Stimulated activated effector memory CD8-positive, alpha-beta T cell treated with anti-CD3 and anti-CD28 coated beads, Interleukin-12 subunit alpha, Interleukin-12 subunit beta, amount 100 ng/mL, for 72 hours (primary cell): ENCODE results near the gene SYNE3.

Source experiments
- ATAC-seq: fragments of 150-1000 bp; cut with Tn5 transposase; 2 replicates; pipeline ENCODE4 v1.10.0; 2021
- DNase-seq, 2 donors: peaks; one replicate each; pipeline ENCODE4 v3.0.0; 2021 to 2022; ENCODE audit warnings: low spot score in 2 of 2
- H3K27ac Mint-ChIP-seq: one replicate; pipeline ENCODE4 v1.8.0; 2022; ENCODE audit warnings: mild to moderate bottlenecking, mixed read lengths
- H3K36me3 Mint-ChIP-seq: one replicate; pipeline ENCODE4 v1.8.0; 2022; ENCODE audit warnings: mild to moderate bottlenecking, mixed read lengths
- H3K4me1 Mint-ChIP-seq: one replicate; pipeline ENCODE4 v1.8.0; 2022; ENCODE audit warnings: mixed read lengths
- H3K4me3 Mint-ChIP-seq: one replicate; pipeline ENCODE4 v1.8.0; 2022; ENCODE audit warnings: mild to moderate bottlenecking, mixed read lengths
- H3K9me3 Mint-ChIP-seq: one replicate; pipeline ENCODE4 v1.8.0; 2022; ENCODE audit warnings: mixed read lengths

SYNE3 gene

GRCh38 chr14:95547272-95547625 is 30.8 kb upstream of the SYNE3 start:
- Mint-ChIP-seq H3K27ac (no peak overlapping the region), H3K9me3 (no peaks in the 10 kb centered on the region), H3K36me3 (peaks cover 14% of the 10 kb centered on the region), H3K4me3 (no peak overlapping the region), H3K4me1 (no peaks in the 10 kb centered on the region)
- DNase-seq, result no peak
- ATAC-seq, result no peak

- Mint-ChIP-seq H3K36me3 (peaks cover 14% of the 10 kb centered on the region), H3K27ac (no peak overlapping the region), H3K9me3 (no peaks in the 10 kb centered on the region), H3K4me3 (no peak overlapping the region), H3K4me1 (peaks cover 2% of the 10 kb centered on the region)
- DNase-seq, result no peak
- no peak for ATAC-seq
These were observed 29.2 kb upstream of the SYNE3 start for GRCh38 chr14:95545515-95546168.

GRCh38 chr14:95544588-95544987 is 28.1 kb upstream of the SYNE3 start:
- DNase-seq, result no peak
- H3K36me3 Mint-ChIP-seq, result peaks cover 14% of the 10 kb centered on the region
- H3K4me3 Mint-ChIP-seq, result no peak overlapping the region
- no peak overlapping the region for H3K27ac Mint-ChIP-seq
- peaks cover 7% of the 10 kb centered on the region for H3K4me1 Mint-ChIP-seq
- ATAC-seq, result no peak
- no peaks in the 10 kb centered on the region for H3K9me3 Mint-ChIP-seq

GRCh38 chr14:95543021-95543420 is 26.6 kb upstream of the SYNE3 start:
- no peak overlapping the region for H3K27ac Mint-ChIP-seq

GRCh38 chr14:95541932-95542930 is 25.8 kb upstream of the SYNE3 start:
- H3K27ac Mint-ChIP-seq, result no peak overlapping the region
- no peak for DNase-seq

More at GRCh38 chr14:95543021-95543420, 26.6 kb upstream of the SYNE3 start:
- Mint-ChIP-seq H3K4me1 (peaks cover 20% of the 10 kb centered on the region), H3K9me3 (no peaks in the 10 kb centered on the region), H3K4me3 (no peak overlapping the region), H3K36me3 (peaks cover 14% of the 10 kb centered on the region)
- DNase-seq (no peak), ATAC-seq (no peak)

GRCh38 chr14:95541346-95541745 is 24.9 kb upstream of the SYNE3 start:
- no peak overlapping the region for H3K27ac Mint-ChIP-seq
- H3K4me1 Mint-ChIP-seq, result peaks cover 34% of the 10 kb centered on the region
- DNase-seq, result no peak
- no peak overlapping the region for H3K4me3 Mint-ChIP-seq
- no peaks in the 10 kb centered on the region for H3K9me3 Mint-ChIP-seq
- ATAC-seq, result no peak
- H3K36me3 Mint-ChIP-seq, result peaks cover 14% of the 10 kb centered on the region

More at GRCh38 chr14:95541932-95542930, 25.8 kb upstream of the SYNE3 start:
- Mint-ChIP-seq H3K36me3 (peaks cover 14% of the 10 kb centered on the region), H3K4me1 (peaks cover 25% of the 10 kb centered on the region), H3K4me3 (no peak overlapping the region), H3K9me3 (no peaks in the 10 kb centered on the region)
- no peak for ATAC-seq

DNA sequence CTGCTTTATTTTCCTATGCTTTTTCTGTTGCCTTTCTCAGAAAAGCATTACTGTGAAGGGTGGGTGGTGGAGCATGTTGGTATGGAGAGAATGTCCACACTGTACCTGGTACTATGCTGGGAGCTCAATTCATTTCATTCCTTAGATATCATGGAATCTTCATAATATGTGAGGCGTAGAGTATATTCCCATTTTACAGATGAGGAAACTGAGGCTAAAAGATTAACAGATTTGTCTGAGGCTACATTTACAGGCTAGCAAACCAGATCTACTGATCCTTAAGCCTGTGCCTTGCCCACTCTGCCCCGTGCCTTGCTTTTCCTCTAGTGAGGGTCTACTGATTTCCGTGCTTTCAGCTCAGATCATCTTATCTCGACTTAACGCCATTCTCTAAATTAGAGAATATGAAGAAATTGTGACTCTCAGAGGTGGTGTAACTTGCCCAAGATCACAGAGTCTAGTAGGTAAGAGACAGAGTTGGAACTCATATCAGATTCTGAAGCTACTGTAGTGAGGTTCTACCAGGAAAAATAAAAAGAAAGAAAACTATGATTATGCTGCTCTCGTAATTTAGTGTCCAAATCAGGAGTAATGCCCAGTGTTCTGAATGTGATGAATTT is 23.9 kb upstream of the SYNE3 start:
- peaks cover 17% of the 10 kb centered on the region for H3K36me3 Mint-ChIP-seq
- H3K4me1 Mint-ChIP-seq, result peaks cover 44% of the 10 kb centered on the region
- ATAC-seq (no peak), DNase-seq (no peak)
- no peak overlapping the region for H3K4me3 Mint-ChIP-seq
- H3K27ac Mint-ChIP-seq, result no peak overlapping the region
- no peaks in the 10 kb centered on the region for H3K9me3 Mint-ChIP-seq

- Mint-ChIP-seq H3K4me1 (peaks cover 46% of the 10 kb centered on the region), H3K27ac (no peak overlapping the region), H3K36me3 (peaks cover 14% of the 10 kb centered on the region), H3K9me3 (no peaks in the 10 kb centered on the region), H3K4me3 (no peak overlapping the region)
- DNase-seq (no peak), ATAC-seq (no peak)
These were observed 22.5 kb upstream of the SYNE3 start for GRCh38 chr14:95538801-95539509.

DNA sequence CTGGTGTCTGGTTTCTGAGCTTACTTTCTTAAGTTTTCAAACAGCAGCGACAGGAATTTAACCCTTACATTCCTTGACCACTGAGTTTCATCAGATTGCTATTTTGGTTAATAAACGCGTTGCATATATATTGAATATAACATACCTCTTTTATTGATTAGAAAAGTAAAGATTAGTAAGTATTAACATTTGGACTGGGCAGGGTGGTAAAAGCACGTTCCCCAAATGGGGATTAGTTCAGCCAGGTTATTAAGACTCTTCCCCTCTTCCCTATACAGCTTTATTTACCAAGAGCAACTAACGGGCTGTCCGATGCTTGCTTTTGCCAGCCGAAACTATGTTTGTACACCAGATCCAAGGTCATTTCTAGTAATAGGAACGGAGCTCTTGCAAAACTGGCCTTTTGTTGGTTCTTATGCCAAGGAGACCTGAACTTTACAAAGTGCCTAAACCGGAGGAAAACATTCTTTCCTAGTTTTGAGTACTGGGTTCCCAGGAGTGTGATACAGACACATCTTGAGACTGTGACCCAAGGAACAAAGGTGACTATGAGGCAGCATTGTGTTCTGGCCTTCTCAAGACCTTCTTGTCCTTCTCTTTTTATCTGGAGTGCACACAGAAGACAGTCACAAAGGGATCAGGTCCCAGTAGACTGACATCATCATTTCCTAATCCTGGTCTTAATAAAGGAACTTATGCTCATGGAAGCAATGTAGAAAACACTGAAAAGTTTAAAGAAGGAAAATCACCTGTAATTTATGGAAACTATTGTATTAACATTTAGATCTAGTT is 21.0 kb upstream of the SYNE3 start:
- peaks cover 28% of the 10 kb centered on the region for H3K36me3 Mint-ChIP-seq
- DNase-seq, result no peak
- H3K4me1 Mint-ChIP-seq, result peaks cover 56% of the 10 kb centered on the region
- no peaks in the 10 kb centered on the region for H3K9me3 Mint-ChIP-seq
- no peak for ATAC-seq
- no peak overlapping the region for H3K27ac Mint-ChIP-seq
- H3K4me3 Mint-ChIP-seq, result peak overlapping the region; percentile 95

GRCh38 chr14:95536671-95537070 is 20.2 kb upstream of the SYNE3 start:
- no peaks in the 10 kb centered on the region for H3K9me3 Mint-ChIP-seq
- no peak for ATAC-seq
- no peak for DNase-seq
- peak overlapping the region; percentile 95 for H3K4me3 Mint-ChIP-seq
- peaks cover 64% of the 10 kb centered on the region for H3K4me1 Mint-ChIP-seq
- peaks cover 37% of the 10 kb centered on the region for H3K36me3 Mint-ChIP-seq
- no peak overlapping the region for H3K27ac Mint-ChIP-seq

GRCh38 chr14:95536036-95536593 is 19.7 kb upstream of the SYNE3 start:
- DNase-seq, result no peak
- peak overlapping the region; percentile 93 for H3K27ac Mint-ChIP-seq
- no peaks in the 10 kb centered on the region for H3K9me3 Mint-ChIP-seq
- no peak for ATAC-seq
- H3K4me3 Mint-ChIP-seq, result peak overlapping the region; percentile 95
- peaks cover 70% of the 10 kb centered on the region for H3K4me1 Mint-ChIP-seq
- peaks cover 42% of the 10 kb centered on the region for H3K36me3 Mint-ChIP-seq

DNA sequence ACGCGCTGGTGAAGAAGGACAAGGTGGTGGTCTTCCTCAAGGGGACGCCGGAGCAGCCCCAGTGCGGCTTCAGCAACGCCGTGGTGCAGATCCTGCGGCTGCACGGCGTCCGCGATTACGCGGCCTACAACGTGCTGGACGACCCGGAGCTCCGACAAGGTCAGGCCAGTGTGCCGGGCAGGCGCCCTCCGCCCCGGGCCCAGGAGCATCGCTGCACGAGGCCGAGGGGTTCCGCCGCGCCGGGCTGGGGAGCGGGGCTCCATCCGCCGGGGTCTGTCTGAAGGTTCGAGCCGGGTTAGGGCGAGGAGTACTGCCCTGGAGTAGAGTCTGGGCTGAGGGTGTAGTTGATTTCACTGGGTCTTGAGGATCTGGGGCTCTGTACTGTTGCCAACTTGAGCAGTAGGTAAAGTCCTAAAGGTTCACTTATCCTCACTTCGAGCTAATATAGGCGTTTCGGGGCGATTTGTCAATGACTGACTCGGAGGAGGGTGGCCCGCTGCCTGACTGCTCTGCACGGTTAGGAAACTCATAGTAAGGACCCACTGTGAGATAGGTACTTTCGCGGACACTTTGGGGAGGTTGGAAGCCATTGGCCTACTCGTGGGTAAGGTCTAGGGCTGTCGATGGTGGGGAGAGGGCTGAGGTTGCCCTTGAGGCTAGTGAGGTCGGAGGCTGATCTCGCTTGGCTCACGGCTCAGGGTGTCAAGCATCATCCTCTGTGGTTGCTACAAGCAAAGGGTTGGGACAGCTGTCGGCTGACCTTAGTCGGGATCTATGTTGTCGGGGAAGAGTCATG is 19.0 kb upstream of the SYNE3 start:
- DNase-seq (no peak), ATAC-seq (peak; percentile 1)
- peaks cover 71% of the 10 kb centered on the region for H3K4me1 Mint-ChIP-seq
- peak overlapping the region; percentile 93 for H3K27ac Mint-ChIP-seq
- no peaks in the 10 kb centered on the region for H3K9me3 Mint-ChIP-seq
- H3K4me3 Mint-ChIP-seq, result peak overlapping the region; percentile 95
- peaks cover 49% of the 10 kb centered on the region for H3K36me3 Mint-ChIP-seq

DNA sequence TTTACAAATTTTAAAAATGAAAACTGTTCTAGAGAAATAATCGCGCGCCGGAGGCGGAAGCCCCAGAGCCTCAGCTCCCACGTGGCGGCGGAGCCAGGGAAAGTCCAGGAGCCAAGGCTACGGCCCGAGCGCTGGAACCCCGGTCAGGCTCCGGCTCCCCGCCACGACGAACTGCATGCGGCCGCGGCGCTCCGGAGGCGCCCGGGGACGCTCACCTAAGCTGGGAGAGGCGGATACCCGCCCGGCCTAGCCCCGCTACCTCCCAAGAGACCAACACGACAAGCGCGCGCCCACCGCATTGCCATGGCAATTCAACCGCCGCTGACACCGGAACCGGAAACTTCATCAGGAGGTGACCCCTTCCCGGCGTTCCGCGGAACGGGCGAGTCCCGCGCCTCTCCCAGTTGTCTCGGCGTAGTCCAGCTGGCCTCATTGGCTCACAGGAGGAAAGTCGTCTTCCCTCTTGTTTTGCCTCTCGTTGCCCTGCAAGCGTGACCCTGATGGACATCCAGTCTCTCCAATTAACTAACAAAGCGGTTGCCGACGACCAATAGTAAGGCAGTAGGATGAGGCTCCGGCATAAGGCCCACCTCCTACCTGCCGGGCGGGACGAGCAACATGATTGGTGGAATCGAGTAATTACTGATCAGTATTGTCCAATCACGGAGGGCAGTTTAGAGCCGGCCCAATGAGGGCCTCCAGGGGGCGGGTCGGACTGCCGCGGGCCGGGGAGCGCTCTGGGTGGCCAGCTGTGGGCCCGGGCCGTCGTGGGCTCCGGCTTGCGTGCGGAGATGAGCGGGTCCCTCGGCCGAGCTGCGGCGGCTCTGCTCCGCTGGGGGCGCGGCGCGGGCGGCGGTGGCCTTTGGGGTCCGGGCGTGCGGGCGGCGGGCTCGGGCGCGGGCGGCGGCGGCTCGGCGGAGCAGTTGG is 18.1 kb upstream of the SYNE3 start, which contains the start of gene GLRX5:
GLRX5 (plus strand) TSS at position 752 of the 927 bp plus-strand sequence; CDS start at position 792, 40 bp downstream.
- peak within 1 kb of the TSS; percentile 95 for H3K4me3 Mint-ChIP-seq
- H3K9me3 Mint-ChIP-seq, result no peaks in the 10 kb centered on the region
- H3K27ac Mint-ChIP-seq, result peak within 1 kb of the TSS; percentile 93
- peak; percentile 92 for ATAC-seq
- H3K36me3 Mint-ChIP-seq, result peaks cover 57% of the 10 kb centered on the region
- peaks cover 74% of the 10 kb centered on the region for H3K4me1 Mint-ChIP-seq
- peak; percentile 89 to 97 for DNase-seq
